K562 (cell line): ENCODE data around the gene PPIL4. TPM values are rescaled to one million over a fixed set of nuclear protein-coding genes. Genes with fewer than 3 reads are reported as not detected.
A peak's percentile ranks its signal among the peaks of the same experiment; 100 is the strongest.

Experiments
- ATAC-seq: fragments of 200-7000 bp; cut with Tn5 transposase; 3 replicates; pipeline ENCODE4 v1.9.1; 2020; ENCODE audit warnings: moderate library complexity
- BruUV-seq: library from RNA; stranded (reverse); fragments of 400-500 nt; replicated peaks from 2 replicates; lab custom pipeline; 2021; lab: Mats Ljungman, UMichigan
- CTCF ChIA-PET: fragments of 300-600 bp; formaldehyde crosslinking; extraction: SDS; loops from one replicate; lab custom pipeline; 2021; ENCODE audit warnings: low intra/inter-chr PET ratio; lab: Yijun Ruan, JAX
- POLR2A ChIA-PET: fragments of 300-600, 350-650 bp; sonication (Branson Sonifier 250); formaldehyde crosslinking; extraction: SDS; loops from one replicate; lab custom pipeline; 2021; ENCODE audit warnings: antibody characterized with exemption, inconsistent platforms; lab: Yijun Ruan, JAX
- DNase-seq, 4 experiments: peaks; one replicate each; pipeline versions ENCODE4 v3.0.0 to v3.0.0-alpha.2; 2011 to 2018; ENCODE audit warnings: low spot score in 3 of 4, mixed read lengths in 3 of 4; ENCODE audit errors: extremely low read depth in 1 of 4
- FAIRE-seq: peaks from 2 replicates; lab custom pipeline; 2011; peaks lifted over from hg19 to GRCh38; lab: Jason Lieb, UNC
- H2AFZ ChIP-seq: 2 replicates; pipeline ENCODE4 v1.6.0; 2011; ENCODE audit warnings: low read depth, low read length, control low read depth, inconsistent platforms
- H3K27ac ChIP-seq: fragments of 200-600 bp; 3 replicates; pipeline ENCODE4 v1.8.0; 2011; ENCODE audit warnings: low read depth, mild to moderate bottlenecking, control low read depth, inconsistent platforms, low read length, moderate library complexity, mixed read lengths; ENCODE audit errors: extremely low read depth
- H3K27me3 ChIP-seq, 2 experiments: fragments of 300-600 bp in 1 of 2; 2 replicates in 1 of 2; 3 replicates in 1 of 2; pipeline versions ENCODE4 v1.6.0 to v1.8.0; 2011; ENCODE audit warnings: inconsistent platforms in 2 of 2, low read length in 2 of 2, mild to moderate bottlenecking in 1 of 2, mixed read lengths in 1 of 2, moderate library complexity in 1 of 2; ENCODE audit not compliant: control insufficient read depth in 2 of 2, insufficient read depth in 2 of 2
- H3K36me3 ChIP-seq: fragments of 300-600 bp; 3 replicates; pipeline ENCODE4 v1.8.0; 2011; ENCODE audit warnings: mild to moderate bottlenecking, low read length, inconsistent platforms; ENCODE audit not compliant: control insufficient read depth, insufficient read depth
- H3K4me1 ChIP-seq, 2 experiments: fragments of 200-600 bp in 1 of 2; replicated peaks in 1 of 2; 2 replicates in 1 of 2; 3 replicates in 1 of 2; pipeline versions ENCODE4 v1.5.1 to v1.8.0; 2011; ENCODE audit warnings: inconsistent platforms in 2 of 2, low read length in 2 of 2, mild to moderate bottlenecking in 1 of 2, mixed read lengths in 1 of 2, moderate library complexity in 1 of 2; ENCODE audit not compliant: control insufficient read depth in 2 of 2, insufficient read depth in 2 of 2
- H3K4me2 ChIP-seq: 2 replicates; pipeline ENCODE4 v1.6.1; 2011; ENCODE audit warnings: low read length, control low read depth, inconsistent platforms, mixed read lengths; ENCODE audit not compliant: insufficient read depth
- H3K4me3 ChIP-seq: fragments of 200-600 bp; sonication (generic), shearing (Covaris generic); 2 replicates; pipeline ENCODE4 v1.5.1; 2016; ENCODE audit warnings: control low read depth, inconsistent platforms
- H3K79me2 ChIP-seq: fragments of 200-600 bp; 3 replicates; pipeline ENCODE4 v1.8.0; 2011; ENCODE audit warnings: low read length, inconsistent platforms; ENCODE audit not compliant: control insufficient read depth, insufficient read depth
- H3K9ac ChIP-seq, 2 experiments: 2 replicates each; pipeline versions ENCODE4 v1.6.0 to v1.6.1; 2011; ENCODE audit warnings: low read depth in 2 of 2, low read length in 2 of 2, control low read depth in 1 of 2, inconsistent platforms in 1 of 2, mild to moderate bottlenecking in 1 of 2, mixed read lengths in 1 of 2; ENCODE audit not compliant: insufficient read depth in 1 of 2
- H3K9me1 ChIP-seq: one replicate; pipeline ENCODE4 v1.6.0; 2011; ENCODE audit warnings: inconsistent platforms, mild to moderate bottlenecking, low read length, moderate library complexity; ENCODE audit not compliant: control insufficient read depth, insufficient read depth
- H3K9me3 ChIP-seq: replicated peaks from 2 replicates; pipeline ENCODE4 v1.5.1; 2011; ENCODE audit warnings: low read depth, low read length, inconsistent platforms; ENCODE audit not compliant: control insufficient read depth, insufficient read depth
- H4K20me1 ChIP-seq: replicated peaks from 2 replicates; pipeline ENCODE4 v1.6.1; 2011; ENCODE audit warnings: low read length, inconsistent platforms, mixed read lengths; ENCODE audit not compliant: control insufficient read depth, insufficient read depth
- FOSL1 ChIP-seq: fragments of 200-800 bp; sonication (Bioruptor generic); conservative IDR thresholded peaks from 2 replicates; pipeline ENCODE4 v1.6.1; 2016; ENCODE audit warnings: missing genetic modification characterization, missing compliant biosample characterization
- FOXJ2 ChIP-seq: fragments of 200-800 bp; sonication (Bioruptor generic); IDR thresholded peaks from 2 replicates; pipeline ENCODE4 v1.6.1; 2016; ENCODE audit warnings: missing genetic modification characterization, missing compliant biosample characterization
- FOXK2 ChIP-seq, 2 experiments: fragments of 450-650 bp; IDR thresholded peaks in 1 of 2; conservative IDR thresholded peaks in 1 of 2; 2 replicates each; pipeline ENCODE4 v1.6.1; 2016; ENCODE audit warnings: low read depth in 2 of 2, mild to moderate bottlenecking in 1 of 2
- JUND ChIP-seq, 2 experiments: IDR thresholded peaks; 2 replicates in 1 of 2; 3 replicates in 1 of 2; pipeline ENCODE4 v1.6.1; 2011; ENCODE audit warnings: borderline replicate concordance in 2 of 2, low read depth in 2 of 2, low read length in 2 of 2, improper control_type of control experiment in 1 of 2, missing biosample characterization in 1 of 2, missing genetic modification characterization in 1 of 2, missing genetic modification reagents in 1 of 2
- L3MBTL2 ChIP-seq: fragments of 450-650 bp; IDR thresholded peaks from 2 replicates; pipeline ENCODE4 v1.6.1; 2016; ENCODE audit warnings: mild to moderate bottlenecking, moderate library complexity
- NCOA2 ChIP-seq, 2 experiments: fragments of 450-650 bp; IDR thresholded peaks; 2 replicates each; pipeline ENCODE4 v1.6.1; 2018; ENCODE audit warnings: mild to moderate bottlenecking in 2 of 2, moderate library complexity in 1 of 2; ENCODE audit not compliant: partially characterized antibody in 2 of 2
- NFIC ChIP-seq: fragments of 450-650 bp; IDR thresholded peaks from 2 replicates; pipeline ENCODE4 v1.6.1; 2017; ENCODE audit warnings: mild to moderate bottlenecking, inconsistent platforms
- WGBS: fragments of 100-300 bp; shearing (Covaris generic); methylation state at CpG from one replicate; pipeline ENCODE4 v1.1.6; 2016; ENCODE audit warnings: low coverage, mixed read lengths; ENCODE audit not compliant: insufficient coverage; ENCODE audit errors: missing lambda C conversion rate; 5-methylcytosine and 5-hydroxymethylcytosine counted together
- in situ Hi-C: fragments of 300-500 bp; cut with MboI; formaldehyde crosslinking; loops from 4 replicates; pipeline ENCODE4 v1.15.0; 2018; ENCODE audit warnings: inconsistent platforms, mixed read lengths
- intact Hi-C: fragments of 100-400 bp; cut with micrococcal nuclease; formaldehyde crosslinking; loops from 2 replicates; pipeline ENCODE4 v1.14.2; 2022
- polyA plus RNA-seq, 8 experiments: library from polyadenylated mRNA; depleted of rRNA in 4 of 8; stranded (reverse) in 5 of 8; unstranded in 3 of 8; fragments of >200 nt; fragmentation: Nextera tagmentation in 2 of 8; fragmentation: Illumina TruSeq in 1 of 8; extraction: Ambion mirVana in 2 of 8; extraction: Trizol in 1 of 8; gene quantifications; 2 replicates each; pipeline versions ENCODE4 v1.2.1 to v1.2.3, GENCODE V29; 2011 to 2014; ENCODE audit warnings: inconsistent platforms in 1 of 8, missing spikeins in 1 of 8
- total RNA-seq, 7 experiments: library from RNA; depleted of rRNA in 6 of 7; stranded (reverse); fragments of >200 nt in 6 of 7; fragmentation: Illumina TruSeq in 2 of 7; extraction: Trizol in 2 of 7; gene quantifications; 2 replicates each; pipeline versions ENCODE4 v1.2.1 to v1.2.3, GENCODE V29; 2011 to 2021; ENCODE audit warnings: low replicate concordance in 1 of 7

Gene PPIL4
- total and polyA plus RNA-seq, 9 of the 15 experiments (the other 6 are each of a cell fraction or from before 2014, with no cell fraction given), result 14.5 to 55.2 (median 45.9) TPM

GRCh38 chr6:149499066-149499465 is 46.8 kb downstream of the PPIL4 start:
- ATAC-seq, result no peak
- intact Hi-C loops, result no loop called here
- WGBS, result 66% methylated on average over 3 of the region's 3 CpGs
- Histone ChIP-seq H3K9ac (no peak overlapping the region), H3K79me2 (no peaks in the 10 kb centered on the region), H3K9me1 (no peaks in the 10 kb centered on the region), H3K27me3 (peaks cover 0 to 2% of the 10 kb centered on the region in 2 experiments; a peak in 1 of 5 replicates), H3K4me3 (no peak overlapping the region), H3K27ac (no peak overlapping the region), H3K9me3 (no peaks in the 10 kb centered on the region), H2AFZ (no peak overlapping the region), H4K20me1 (no peaks in the 10 kb centered on the region), H3K4me1 (peaks cover 0 to 5% of the 10 kb centered on the region in 2 experiments; a peak in 2 of 5 replicates), H3K36me3 (no peaks in the 10 kb centered on the region), H3K4me2 (no peak overlapping the region)
- peak; percentile 41; the same call in 1 of the 2 replicates for TF ChIP-seq JUND (IDR thresholded peaks at IDR 0.05; ENCODE audit: borderline replicate concordance, low read depth, low read length)
- TF ChIP-seq JUND (tag; IDR thresholded peaks at IDR 0.05; ENCODE audit: borderline replicate concordance, low read depth, low read length), result 0 out of 3 replicates have a peak, but pooled peaks have one; percentile 23
- 0 out of 2 replicates have a peak, but pooled peaks have one; percentile 24 for TF ChIP-seq FOXJ2
- no peak for TF ChIP-seq L3MBTL2
- 0 out of 2 replicates have a peak, but pooled peaks have one; percentile 18 for TF ChIP-seq NFIC
- TF ChIP-seq NCOA2 (IDR thresholded peaks at IDR 0.05; ENCODE audit: partially characterized antibody in 2 of 2), result no peak
- peak in 1 of 2 experiments; percentile 37; a peak in 1 of 4 replicates for TF ChIP-seq FOXK2 (conservative IDR thresholded peaks at IDR 0.05 in 1 of 2, IDR thresholded peaks at IDR 0.05 in 1 of 2; ENCODE audit: low read depth in 2 of 2)
- TF ChIP-seq FOSL1, result peak; percentile 74
- CTCF ChIA-PET, result no interaction called here
- BruUV-seq, result no TSS peak
- no peak for DNase-seq
- POLR2A ChIA-PET, result interaction anchor here (0.8 kb wide), 2 partner anchors 14 to 471 kb away, joined by 3 to 5 read pairs; no protein-coding TSS in a partner anchor
- FAIRE-seq, result no peak
- in situ Hi-C loops, result no loop called here
